PC-3 (cell line): ENCODE data around the gene RIPOR2. TPM values are rescaled to one million over a fixed set of nuclear protein-coding genes. Genes with fewer than 3 reads are reported as not detected.

Experiments used
- ATAC-seq: fragments of 200-7000 bp; cut with Tn5 transposase; 2 replicates; pipeline ENCODE4 v1.9.1; 2020; ENCODE audit warnings: mild to moderate bottlenecking, moderate library complexity
- BruUV-seq: library from RNA; stranded (reverse); fragments of 400-500 nt; replicated peaks from 2 replicates; lab custom pipeline; 2021; lab: Mats Ljungman, UMichigan
- CTCF ChIA-PET: fragments of 300-600 bp; sonication (Branson Sonifier 250); formaldehyde crosslinking; loops from one replicate; lab custom pipeline; 2022; ENCODE audit warnings: antibody characterized with exemption; lab: Charles Lee
- POLR2A ChIA-PET: fragments of 300-600 bp; sonication (Branson Sonifier 250); formaldehyde crosslinking; loops from one replicate; lab custom pipeline; 2022; ENCODE audit warnings: antibody characterized with exemption; ENCODE audit not compliant: unreplicated experiment; lab: Charles Lee
- DNase-seq: peaks from one replicate; pipeline ENCODE4 v3.0.0-alpha.2; 2015
- H2AFZ ChIP-seq: fragments of 300-600 bp; sonication (generic); 2 replicates; pipeline ENCODE4 v1.6.0; 2016; ENCODE audit warnings: antibody characterized with exemption, low read length
- H3F3A ChIP-seq: fragments of 300-600 bp; sonication (generic); one replicate; pipeline ENCODE4 v1.6.0; 2017; ENCODE audit warnings: antibody characterized with exemption, low read length, control low read depth, mild to moderate bottlenecking; ENCODE audit not compliant: unreplicated experiment
- H3K27ac ChIP-seq: fragments of 300-600 bp; sonication (generic); 2 replicates; pipeline ENCODE4 v1.5.1; 2016; ENCODE audit warnings: mild to moderate bottlenecking, low read length
- H3K27me3 ChIP-seq: fragments of 300-600 bp; sonication (generic); 2 replicates; pipeline ENCODE4 v1.6.1; 2016; ENCODE audit warnings: low read length, mixed read lengths
- H3K36me3 ChIP-seq: fragments of 300-600 bp; sonication (generic); 2 replicates; pipeline ENCODE4 v1.6.1; 2016; ENCODE audit warnings: low read depth, mixed run types, low read length, mixed read lengths
- H3K4me1 ChIP-seq: fragments of 300-600 bp; sonication (generic); 2 replicates; pipeline ENCODE4 v1.5.1; 2016; ENCODE audit warnings: low read length; ENCODE audit not compliant: insufficient read depth
- H3K4me2 ChIP-seq: fragments of 300-600 bp; sonication (generic); 2 replicates; pipeline ENCODE4 v1.6.0; 2016; ENCODE audit warnings: low read length
- H3K4me3 ChIP-seq: fragments of 300-600 bp; sonication (generic); 2 replicates; pipeline ENCODE4 v1.5.1; 2016; ENCODE audit warnings: mild to moderate bottlenecking, low read length, mixed read lengths
- H3K79me2 ChIP-seq: fragments of 300-600 bp; sonication (generic); 2 replicates; pipeline ENCODE4 v1.6.1; 2017; ENCODE audit warnings: low read length, mixed read lengths
- H3K9ac ChIP-seq: fragments of 300-600 bp; sonication (generic); 2 replicates; pipeline ENCODE4 v1.6.0; 2016; ENCODE audit warnings: mild to moderate bottlenecking, low read length
- H3K9me2 ChIP-seq: fragments of 300-600 bp; sonication (generic); replicated peaks from 2 replicates; pipeline ENCODE4 v1.6.1; 2016; ENCODE audit warnings: mixed run types, low read length, mixed read lengths
- H3K9me3 ChIP-seq: fragments of 300-600 bp; sonication (generic); 2 replicates; pipeline ENCODE4 v1.6.1; 2016; ENCODE audit warnings: low read length, mixed read lengths
- H4K20me1 ChIP-seq: fragments of 300-600 bp; sonication (generic); 2 replicates; pipeline ENCODE4 v1.6.1; 2016; ENCODE audit warnings: low read length, mixed read lengths
- CTCF ChIP-seq: fragments of 300-600 bp; sonication (generic); conservative IDR thresholded peaks from 2 replicates; pipeline ENCODE4 v1.5.1; 2017; ENCODE audit warnings: antibody characterized with exemption, low read depth, mild to moderate bottlenecking, low read length
- EZH2 ChIP-seq: fragments of 300-600 bp; sonication (generic); IDR thresholded peaks from one replicate; pipeline ENCODE4 v1.6.1; 2017; ENCODE audit warnings: antibody characterized with exemption, mild to moderate bottlenecking, low read length; ENCODE audit not compliant: unreplicated experiment
- EZH2phosphoT487 ChIP-seq: fragments of 300-600 bp; sonication (generic); IDR thresholded peaks from 2 replicates; pipeline ENCODE4 v1.6.1; 2018; ENCODE audit warnings: mild to moderate bottlenecking, antibody characterized with exemption, low read length, borderline replicate concordance
- intact Hi-C: fragments of 100-400 bp; cut with micrococcal nuclease; formaldehyde crosslinking; loops from 2 replicates; pipeline ENCODE4 v1.9.0; 2023
- total RNA-seq: library from RNA; depleted of rRNA; stranded (reverse); fragments of >200 nt; gene quantifications from 2 replicates; pipeline ENCODE4 v1.2.3, GENCODE V29; 2014

The RIPOR2 gene
- total RNA-seq, 1 experiment from 2014 or later, result 0.44 TPM

- ATAC-seq, result no peak
- H3K4me1 ChIP-seq, result no peaks in the 10 kb centered on the region
- H3K27ac ChIP-seq, result no peak overlapping the region
- no TSS peak for BruUV-seq
- TF ChIP-seq EZH2, result no peak
- no peak for TF ChIP-seq EZH2phosphoT487
- no peak for TF ChIP-seq CTCF
- H3K4me2 ChIP-seq, result no peak overlapping the region
- no peaks in the 10 kb centered on the region for H3K79me2 ChIP-seq
- no peaks in the 10 kb centered on the region for H3K9me3 ChIP-seq
- H3K36me3 ChIP-seq, result no peaks in the 10 kb centered on the region
- no peak for DNase-seq
- H3K27me3 ChIP-seq, result no peaks in the 10 kb centered on the region
- no peaks in the 10 kb centered on the region for H3K9me2 ChIP-seq
- no peak overlapping the region for H2AFZ ChIP-seq
- H3K9ac ChIP-seq, result no peak overlapping the region
- no peaks in the 10 kb centered on the region for H4K20me1 ChIP-seq
- ChIA-PET CTCF (no interaction called here), POLR2A (no interaction called here)
- H3F3A ChIP-seq, result no peaks in the 10 kb centered on the region
- no peak overlapping the region for H3K4me3 ChIP-seq
- intact Hi-C loops, result no loop called here
Measured at GRCh38 chr6:24796616-24797290, 139.0 kb downstream of the RIPOR2 start.

- Histone ChIP-seq H3K4me2 (no peak overlapping the region), H3K4me3 (no peak overlapping the region), H3K79me2 (no peaks in the 10 kb centered on the region), H3K36me3 (no peaks in the 10 kb centered on the region), H4K20me1 (no peaks in the 10 kb centered on the region), H3K9me3 (no peaks in the 10 kb centered on the region), H3K27me3 (no peaks in the 10 kb centered on the region), H3K9ac (no peak overlapping the region), H3F3A (no peaks in the 10 kb centered on the region), H2AFZ (no peak overlapping the region), H3K9me2 (no peaks in the 10 kb centered on the region), H3K27ac (no peak overlapping the region), H3K4me1 (no peaks in the 10 kb centered on the region)
- no TSS peak for BruUV-seq
- ChIA-PET CTCF (no interaction called here), POLR2A (interaction anchor here (0.7 kb wide), 1 partner anchor 142 kb away, joined by 6 read pairs; no protein-coding TSS in a partner anchor)
- intact Hi-C loops, result no loop called here
- DNase-seq (no peak), ATAC-seq (no peak)
- no peak for TF ChIP-seq EZH2
- TF ChIP-seq EZH2phosphoT487, result no peak
- TF ChIP-seq CTCF, result no peak
Measured at GRCh38 chr6:24795106-24795505, 140.7 kb downstream of the RIPOR2 start.

- TSS peak; percentile 18 for BruUV-seq
- Histone ChIP-seq H4K20me1 (no peaks in the 10 kb centered on the region), H3K9me2 (no peaks in the 10 kb centered on the region), H3K9ac (no peak overlapping the region), H3K27me3 (no peaks in the 10 kb centered on the region), H3K36me3 (peaks cover 43% of the 10 kb centered on the region), H3K4me3 (no peak overlapping the region), H3F3A (no peaks in the 10 kb centered on the region), H3K27ac (no peak overlapping the region), H2AFZ (no peak overlapping the region), H3K9me3 (no peaks in the 10 kb centered on the region), H3K4me2 (no peak overlapping the region), H3K79me2 (0 out of 2 replicates have a peak, but pooled peaks cover under 1% of the 10 kb centered on the region), H3K4me1 (0 out of 2 replicates have a peak, but pooled peaks cover 6% of the 10 kb centered on the region)
- no peak for TF ChIP-seq EZH2
- TF ChIP-seq CTCF, result no peak
- no peak for TF ChIP-seq EZH2phosphoT487
- ChIA-PET POLR2A (no interaction called here), CTCF (interaction anchor here (0.7 kb wide), 1 partner anchor 238 kb away, joined by 4 read pairs; no protein-coding TSS in a partner anchor)
- DNase-seq, result peak; percentile 59
- intact Hi-C loops, result no loop called here
- ATAC-seq, result peak; percentile 76
Measured at GRCh38 chr6:24788031-24788665, 147.6 kb downstream of the RIPOR2 start.
